Mesothelial cell of epicardium (in vitro differentiated cells): Measurements from ENCODE around the gene SPATA13. TPM values are rescaled to one million over a fixed set of nuclear protein-coding genes. Genes with fewer than 3 reads are reported as not detected.

Experiments used
- DNase-seq, 2 experiments: peaks; one replicate each; pipeline ENCODE4 v3.0.0; 2021; ENCODE audit warnings: low spot score in 2 of 2; ENCODE audit not compliant: unreplicated experiment in 2 of 2
- H3K27ac Mint-ChIP-seq: 2 replicates; pipeline ENCODE4 v1.8.0; 2021; ENCODE audit warnings: mixed read lengths
- H3K27me3 Mint-ChIP-seq: 2 replicates; pipeline ENCODE4 v1.8.0; 2021; ENCODE audit warnings: low read depth, mixed read lengths
- H3K36me3 Mint-ChIP-seq: 2 replicates; pipeline ENCODE4 v1.8.0; 2021; ENCODE audit warnings: mixed read lengths
- H3K4me1 Mint-ChIP-seq: 2 replicates; pipeline ENCODE4 v1.8.0; 2021; ENCODE audit warnings: mixed read lengths
- H3K4me3 Mint-ChIP-seq: 2 replicates; pipeline ENCODE4 v1.8.0; 2021; ENCODE audit warnings: mild to moderate bottlenecking, moderate library complexity, mixed read lengths
- H3K9me3 Mint-ChIP-seq: 2 replicates; pipeline ENCODE4 v1.8.0; 2021; ENCODE audit warnings: mixed read lengths
- total RNA-seq: library from RNA; stranded (reverse); gene quantifications from 3 replicates; pipeline ENCODE4 v1.2.1, GENCODE V29; 2021
- TF ChIP-seq, protein P1 (sequence below): fragments of 200-600 bp; sonication (generic); IDR thresholded peaks from one replicate; pipeline ENCODE4 v1.5.0; 2021; ENCODE audit warnings: antibody characterized with exemption; ENCODE audit not compliant: unreplicated experiment

The SPATA13 gene
- total RNA-seq, 1 donor from 2014 or later = 3.8 TPM

DNA sequence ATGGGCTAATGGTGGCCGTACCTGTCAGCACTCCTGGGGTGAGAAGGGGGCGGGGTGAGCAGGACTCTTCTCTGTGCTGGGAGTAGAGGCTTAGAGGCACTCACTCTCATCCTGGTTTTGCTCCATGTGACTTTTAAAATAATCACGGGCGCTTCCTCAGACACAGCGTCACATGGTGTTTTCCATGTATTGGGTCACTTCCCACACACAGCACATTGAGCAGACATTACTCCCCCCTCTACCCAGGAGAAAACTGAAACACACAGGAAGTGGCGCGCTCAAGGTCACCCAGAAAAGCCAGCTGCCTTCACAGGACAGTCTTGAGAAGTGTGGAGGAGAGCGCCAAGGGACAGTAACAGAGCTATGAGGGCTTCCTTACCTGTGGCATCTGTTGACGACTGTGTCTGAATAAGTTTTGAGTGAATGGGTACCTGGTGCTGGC is 23.2 kb downstream of the SPATA13 start:
- Mint-ChIP-seq H3K27me3 (no peaks in the 10 kb centered on the region), H3K4me3 (no peak overlapping the region), H3K9me3 (peaks cover 9% of the 10 kb centered on the region), H3K4me1 (no peaks in the 10 kb centered on the region), H3K36me3 (peaks cover under 1% of the 10 kb centered on the region), H3K27ac (no peak overlapping the region)
- DNase-seq = no peak
- TF ChIP-seq, protein P1, sequence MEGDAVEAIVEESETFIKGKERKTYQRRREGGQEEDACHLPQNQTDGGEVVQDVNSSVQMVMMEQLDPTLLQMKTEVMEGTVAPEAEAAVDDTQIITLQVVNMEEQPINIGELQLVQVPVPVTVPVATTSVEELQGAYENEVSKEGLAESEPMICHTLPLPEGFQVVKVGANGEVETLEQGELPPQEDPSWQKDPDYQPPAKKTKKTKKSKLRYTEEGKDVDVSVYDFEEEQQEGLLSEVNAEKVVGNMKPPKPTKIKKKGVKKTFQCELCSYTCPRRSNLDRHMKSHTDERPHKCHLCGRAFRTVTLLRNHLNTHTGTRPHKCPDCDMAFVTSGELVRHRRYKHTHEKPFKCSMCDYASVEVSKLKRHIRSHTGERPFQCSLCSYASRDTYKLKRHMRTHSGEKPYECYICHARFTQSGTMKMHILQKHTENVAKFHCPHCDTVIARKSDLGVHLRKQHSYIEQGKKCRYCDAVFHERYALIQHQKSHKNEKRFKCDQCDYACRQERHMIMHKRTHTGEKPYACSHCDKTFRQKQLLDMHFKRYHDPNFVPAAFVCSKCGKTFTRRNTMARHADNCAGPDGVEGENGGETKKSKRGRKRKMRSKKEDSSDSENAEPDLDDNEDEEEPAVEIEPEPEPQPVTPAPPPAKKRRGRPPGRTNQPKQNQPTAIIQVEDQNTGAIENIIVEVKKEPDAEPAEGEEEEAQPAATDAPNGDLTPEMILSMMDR = no peak

DNA sequence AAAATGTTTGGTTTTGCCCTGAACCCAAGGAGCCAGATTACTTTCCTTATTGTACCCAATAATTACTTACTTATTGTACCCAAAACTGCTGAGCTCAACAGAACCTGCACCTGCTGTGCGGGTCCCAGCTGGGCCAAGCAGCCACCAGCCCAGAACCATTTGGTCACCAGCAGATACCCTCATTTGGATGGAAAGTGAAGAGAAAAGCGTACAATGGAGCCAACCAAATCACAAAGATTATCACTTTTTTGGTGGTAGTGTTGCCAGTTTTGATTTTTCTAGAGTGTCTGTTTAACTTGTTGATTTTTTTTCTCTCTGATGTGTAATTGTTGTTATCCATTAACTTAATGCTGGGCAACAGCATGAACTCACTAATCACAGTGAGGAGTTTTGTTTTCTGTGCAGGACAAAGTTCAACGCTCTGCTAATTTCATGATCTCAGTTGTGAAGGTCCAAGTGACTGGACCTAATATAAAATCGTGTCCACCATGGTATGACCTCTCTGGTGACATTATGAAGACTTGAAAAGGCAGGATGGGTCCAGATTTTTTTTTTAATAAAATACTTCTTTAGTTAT is 23.8 kb downstream of the SPATA13 start:
- peaks cover 3% of the 10 kb centered on the region for H3K36me3 Mint-ChIP-seq
- no peaks in the 10 kb centered on the region for H3K27me3 Mint-ChIP-seq
- H3K4me3 Mint-ChIP-seq = no peak overlapping the region
- TF ChIP-seq, protein P1 = no peak
- H3K9me3 Mint-ChIP-seq = peaks cover 12% of the 10 kb centered on the region
- DNase-seq = no peak
- no peak overlapping the region for H3K27ac Mint-ChIP-seq
- H3K4me1 Mint-ChIP-seq = no peaks in the 10 kb centered on the region

DNA sequence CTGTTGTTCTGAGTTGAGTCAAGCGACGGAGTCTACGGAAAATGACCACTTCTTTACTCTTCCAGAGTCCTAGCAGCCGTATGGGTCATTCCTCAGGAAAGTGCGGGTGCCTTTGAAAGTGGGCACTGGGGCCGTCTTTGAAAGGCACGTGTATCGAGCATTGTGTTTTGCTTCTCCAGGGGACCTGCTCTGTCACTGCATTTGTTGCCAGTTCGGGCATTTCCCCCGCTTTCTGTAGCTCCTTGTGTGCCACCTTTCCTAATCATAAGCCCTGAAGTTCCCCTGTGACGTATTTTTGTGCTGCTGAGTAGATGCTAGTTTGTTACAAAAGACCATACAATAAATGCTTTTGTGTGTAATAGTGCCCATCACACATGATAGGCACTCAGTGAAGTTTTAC is 24.4 kb downstream of the SPATA13 start:
- H3K4me1 Mint-ChIP-seq = no peaks in the 10 kb centered on the region
- no peaks in the 10 kb centered on the region for H3K27me3 Mint-ChIP-seq
- H3K36me3 Mint-ChIP-seq = peaks cover 3% of the 10 kb centered on the region
- no peak overlapping the region for H3K4me3 Mint-ChIP-seq
- H3K9me3 Mint-ChIP-seq = peaks cover 12% of the 10 kb centered on the region
- TF ChIP-seq, protein P1 = no peak
- H3K27ac Mint-ChIP-seq = no peak overlapping the region
- DNase-seq = no peak

DNA sequence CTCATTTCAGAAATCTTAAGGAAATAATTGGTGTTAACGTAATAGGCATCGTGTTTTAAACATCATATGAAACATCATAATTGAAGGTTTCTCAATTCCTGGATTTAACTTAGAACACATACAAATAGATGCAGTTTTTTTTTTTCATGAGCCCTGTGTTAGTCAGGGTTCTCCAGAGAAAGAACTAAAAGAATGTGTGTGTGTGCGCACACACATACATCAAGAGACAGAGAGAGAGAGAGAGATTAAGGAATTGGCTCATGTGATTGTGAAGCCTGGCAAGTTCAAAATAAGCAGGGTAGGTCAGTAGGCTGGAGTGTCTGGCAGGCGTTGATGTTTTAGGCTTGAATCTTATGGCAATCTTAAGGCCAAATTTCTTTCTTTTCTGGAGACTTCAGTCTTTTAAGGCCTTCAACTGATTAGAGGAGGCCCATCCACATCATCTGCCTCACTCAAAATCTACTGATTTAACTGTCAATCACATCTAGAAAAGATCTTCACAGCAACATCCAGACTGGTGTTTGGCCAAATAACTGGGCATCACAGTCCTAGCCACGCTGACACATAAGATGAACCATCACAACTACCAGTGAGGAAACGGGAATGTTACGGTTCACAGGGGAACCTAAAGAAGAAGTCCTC is 25.2 kb downstream of the SPATA13 start:
- Mint-ChIP-seq H3K27ac (no peak overlapping the region), H3K9me3 (peaks cover 12% of the 10 kb centered on the region), H3K36me3 (peaks cover 3% of the 10 kb centered on the region), H3K4me1 (no peaks in the 10 kb centered on the region), H3K27me3 (no peaks in the 10 kb centered on the region), H3K4me3 (no peak overlapping the region)
- no peak for DNase-seq
- TF ChIP-seq, protein P1 = no peak

DNA sequence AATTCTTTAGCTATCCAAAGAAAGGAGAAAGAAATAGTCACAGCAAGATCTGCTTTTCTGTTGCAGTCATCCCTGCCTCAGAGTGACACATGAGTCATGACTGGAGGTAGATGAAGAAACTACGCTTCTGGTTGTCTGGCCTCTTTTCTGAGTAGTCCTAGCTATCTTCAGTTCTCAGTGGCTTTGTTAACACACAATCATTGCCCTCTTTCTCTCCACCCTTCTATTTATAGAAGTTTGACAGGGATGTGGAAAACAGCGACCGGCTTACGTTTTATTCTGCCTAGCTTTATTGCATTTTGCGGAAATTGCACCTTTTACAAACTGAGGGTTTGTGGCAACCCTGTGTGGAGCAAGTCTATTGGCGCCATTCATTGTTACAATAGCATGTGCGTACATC is 26.7 kb downstream of the SPATA13 start:
- DNase-seq = no peak
- peaks cover 3% of the 10 kb centered on the region for H3K36me3 Mint-ChIP-seq
- no peak overlapping the region for H3K27ac Mint-ChIP-seq
- TF ChIP-seq, protein P1 = no peak
- peaks cover 12% of the 10 kb centered on the region for H3K9me3 Mint-ChIP-seq
- no peaks in the 10 kb centered on the region for H3K27me3 Mint-ChIP-seq
- no peaks in the 10 kb centered on the region for H3K4me1 Mint-ChIP-seq
- no peak overlapping the region for H3K4me3 Mint-ChIP-seq
